Fibroblast of lung (primary cell): Measurements from ENCODE around the gene APOBEC3A. TPM values are rescaled to one million over a fixed set of nuclear protein-coding genes. Genes with fewer than 3 reads are reported as not detected.
"Not testable (repeated sequence)": the region's sequence is repeated elsewhere in the genome, so short reads cannot be mapped to it uniquely, and the experiment has no call there.

Experiments
- DNase-seq, 2 donors: peaks; one replicate each; pipeline versions ENCODE4 v3.0.0 to v3.0.0-alpha.2; 2010; ENCODE audit warnings: low read depth in 2 of 2
- H2AFZ ChIP-seq: 2 replicates; pipeline ENCODE4 v1.5.1; 2012; ENCODE audit warnings: low read length, control low read depth, inconsistent platforms
- H3K27ac ChIP-seq: 2 replicates; pipeline ENCODE4 v1.5.1; 2011; ENCODE audit warnings: low read length, control low read depth; ENCODE audit not compliant: insufficient read depth
- H3K27me3 ChIP-seq: 2 replicates; pipeline ENCODE4 v1.5.1; 2011; ENCODE audit warnings: mild to moderate bottlenecking, low read length; ENCODE audit not compliant: control insufficient read depth, insufficient read depth
- H3K36me3 ChIP-seq: 2 replicates; pipeline ENCODE4 v1.5.1; 2011; ENCODE audit warnings: low read length; ENCODE audit not compliant: control insufficient read depth, insufficient read depth
- H3K4me1 ChIP-seq: 2 replicates; pipeline ENCODE4 v1.5.1; 2011; ENCODE audit warnings: low read length; ENCODE audit not compliant: control insufficient read depth, insufficient read depth; ENCODE audit errors: extremely low read depth
- H3K4me2 ChIP-seq: 2 replicates; pipeline ENCODE4 v1.5.1; 2011; ENCODE audit warnings: low read length, control low read depth; ENCODE audit not compliant: insufficient read depth; ENCODE audit errors: extremely low read depth
- H3K4me3 ChIP-seq, 4 experiments: fragments of 200-600 bp in 1 of 4; sonication (generic) in 1 of 4; replicated peaks in 1 of 4; 2 replicates each; pipeline ENCODE4 v1.5.1; 2011 to 2016; ENCODE audit warnings: low read length in 4 of 4, low read depth in 3 of 4, mild to moderate bottlenecking in 3 of 4, control low read depth in 2 of 4, inconsistent platforms in 1 of 4, mixed read lengths in 1 of 4; ENCODE audit not compliant: insufficient read depth in 1 of 4; ENCODE audit errors: control extremely low read depth in 1 of 4
- H3K79me2 ChIP-seq: 2 replicates; pipeline ENCODE4 v1.5.1; 2012; ENCODE audit warnings: mild to moderate bottlenecking, low read length, inconsistent platforms; ENCODE audit not compliant: control insufficient read depth, insufficient read depth
- H3K9ac ChIP-seq: 2 replicates; pipeline ENCODE4 v1.5.1; 2011; ENCODE audit warnings: mild to moderate bottlenecking, low read length, control low read depth; ENCODE audit not compliant: insufficient read depth
- H3K9me3 ChIP-seq: 2 replicates; pipeline ENCODE4 v1.5.1; 2012; ENCODE audit warnings: low read depth, low read length; ENCODE audit not compliant: control insufficient read depth, insufficient read depth
- H4K20me1 ChIP-seq: 2 replicates; pipeline ENCODE4 v1.5.1; 2011; ENCODE audit warnings: low read length; ENCODE audit not compliant: control insufficient read depth, insufficient read depth; ENCODE audit errors: extremely low read depth
- CTCF ChIP-seq, 2 donors: IDR thresholded peaks in 1 of 2; conservative IDR thresholded peaks in 1 of 2; 1 replicate in 1 of 2; 2 replicates in 1 of 2; pipeline ENCODE4 v1.5.1; 2011 to 2012; ENCODE audit warnings: low read length in 2 of 2, control low read depth in 1 of 2, inconsistent platforms in 1 of 2, low read depth in 1 of 2, mild to moderate bottlenecking in 1 of 2
- EZH2 ChIP-seq: IDR thresholded peaks from 2 replicates; pipeline ENCODE4 v1.5.1; 2012; ENCODE audit warnings: low read length, control low read depth, mild to moderate bottlenecking; ENCODE audit errors: missing control alignments
- polyA plus RNA-seq, 2 donors: library from polyadenylated mRNA; depleted of rRNA in 1 of 2; stranded (reverse) in 1 of 2; unstranded in 1 of 2; fragments of >200 nt; gene quantifications; 2 replicates each; pipeline ENCODE4 v1.2.1, GENCODE V29; 2011 to 2012; ENCODE audit warnings: missing spikeins in 1 of 2
- total RNA-seq: library from RNA; depleted of rRNA; stranded (reverse); fragments of >200 nt; gene quantifications from 2 replicates; pipeline ENCODE4 v1.2.1, GENCODE V29; 2014

Gene APOBEC3A
- total and polyA plus RNA-seq, 2 donors (not counting 1 experiment from before 2014, with no cell fraction given) = not detected

- H2AFZ ChIP-seq = no peak overlapping the region
Measured at GRCh38 chr22:38956551-38956950, 858 bp upstream of the APOBEC3A start.

GRCh38 chr22:38957808-38958650 lies 620 bp downstream of the APOBEC3A start:
- peaks cover 10% of the 10 kb centered on the region for H3K27me3 ChIP-seq
- DNase-seq = no peak

More at GRCh38 chr22:38956551-38956950, 858 bp upstream of the APOBEC3A start:
- Histone ChIP-seq H3K4me3 (no peak overlapping the region), H3K27ac (no peak overlapping the region), H4K20me1 (no peaks in the 10 kb centered on the region), H3K9ac (no peak overlapping the region), H3K27me3 (peaks cover 10% of the 10 kb centered on the region), H3K9me3 (no peaks in the 10 kb centered on the region), H3K36me3 (no peaks in the 10 kb centered on the region), H3K79me2 (no peaks in the 10 kb centered on the region), H3K4me1 (no peaks in the 10 kb centered on the region), H3K4me2 (no peak overlapping the region)
- DNase-seq = no peak
- TF ChIP-seq EZH2 = no peak
- no peak for TF ChIP-seq CTCF (conservative IDR thresholded peaks at IDR 0.05 in 1 of 2, IDR thresholded peaks at IDR 0.05 in 1 of 2; ENCODE audit: low read depth in 1 of 2, low read length in 2 of 2)

GRCh38 chr22:38958651-38958943 lies 1.2 kb downstream of the APOBEC3A start:
- not testable (repeated sequence) for H3K27me3 ChIP-seq, H3K79me2 ChIP-seq, H2AFZ ChIP-seq, H3K4me3 ChIP-seq, H3K4me1 ChIP-seq, H3K4me2 ChIP-seq, H3K9me3 ChIP-seq, H3K36me3 ChIP-seq, H3K9ac ChIP-seq, H4K20me1 ChIP-seq, DNase-seq, H3K27ac ChIP-seq

More at GRCh38 chr22:38957808-38958650, 620 bp downstream of the APOBEC3A start:
- no peaks in the 10 kb centered on the region for H4K20me1 ChIP-seq
- no peak overlapping the region for H3K9ac ChIP-seq
- no peaks in the 10 kb centered on the region for H3K9me3 ChIP-seq
- H3K27ac ChIP-seq = no peak overlapping the region
- H2AFZ ChIP-seq = no peak overlapping the region
- H3K4me3 ChIP-seq = no peak overlapping the region
- TF ChIP-seq EZH2 = no peak
- no peak for TF ChIP-seq CTCF (conservative IDR thresholded peaks at IDR 0.05 in 1 of 2, IDR thresholded peaks at IDR 0.05 in 1 of 2; ENCODE audit: low read depth in 1 of 2, low read length in 2 of 2)
- no peak overlapping the region for H3K4me2 ChIP-seq
- no peaks in the 10 kb centered on the region for H3K79me2 ChIP-seq
- H3K36me3 ChIP-seq = no peaks in the 10 kb centered on the region
- no peaks in the 10 kb centered on the region for H3K4me1 ChIP-seq
